Progenitor cell of endocrine pancreas (in vitro differentiated cells): Measurements from ENCODE around the gene GRWD1. TPM values are rescaled to one million over a fixed set of nuclear protein-coding genes. Genes with fewer than 3 reads are reported as not detected.

ENCODE experiments used
- DNase-seq: peaks from one replicate; pipeline ENCODE4 v3.0.0; 2021; ENCODE audit warnings: low spot score; ENCODE audit not compliant: unreplicated experiment
- H3K27ac Mint-ChIP-seq: 2 replicates; pipeline ENCODE4 v1.8.0; 2021; ENCODE audit warnings: mild to moderate bottlenecking, moderate library complexity, mixed read lengths
- H3K27me3 Mint-ChIP-seq: 2 replicates; pipeline ENCODE4 v1.8.0; 2021; ENCODE audit warnings: mixed read lengths
- H3K36me3 Mint-ChIP-seq: 2 replicates; pipeline ENCODE4 v1.8.0; 2022; ENCODE audit warnings: mixed read lengths; ENCODE audit not compliant: insufficient read depth
- H3K4me1 Mint-ChIP-seq: 2 replicates; pipeline ENCODE4 v1.8.0; 2021; ENCODE audit warnings: low read depth, mixed read lengths
- H3K4me3 Mint-ChIP-seq: 2 replicates; pipeline ENCODE4 v1.8.0; 2021; ENCODE audit warnings: low read depth, mild to moderate bottlenecking, moderate library complexity, mixed read lengths
- H3K9me3 Mint-ChIP-seq: 2 replicates; pipeline ENCODE4 v1.8.0; 2021; ENCODE audit warnings: low read depth, mixed read lengths
- total RNA-seq: library from RNA; stranded (reverse); gene quantifications from 2 replicates; pipeline ENCODE4 v1.2.1, GENCODE V29; 2021
- TF ChIP-seq, protein P1 (sequence below): fragments of 200-600 bp; sonication (generic); IDR thresholded peaks from one replicate; pipeline ENCODE4 v1.5.0; 2021; ENCODE audit warnings: antibody characterized with exemption, mild to moderate bottlenecking; ENCODE audit not compliant: unreplicated experiment

Gene GRWD1
- total RNA-seq, 1 donor from 2014 or later = 35.9 TPM

DNA sequence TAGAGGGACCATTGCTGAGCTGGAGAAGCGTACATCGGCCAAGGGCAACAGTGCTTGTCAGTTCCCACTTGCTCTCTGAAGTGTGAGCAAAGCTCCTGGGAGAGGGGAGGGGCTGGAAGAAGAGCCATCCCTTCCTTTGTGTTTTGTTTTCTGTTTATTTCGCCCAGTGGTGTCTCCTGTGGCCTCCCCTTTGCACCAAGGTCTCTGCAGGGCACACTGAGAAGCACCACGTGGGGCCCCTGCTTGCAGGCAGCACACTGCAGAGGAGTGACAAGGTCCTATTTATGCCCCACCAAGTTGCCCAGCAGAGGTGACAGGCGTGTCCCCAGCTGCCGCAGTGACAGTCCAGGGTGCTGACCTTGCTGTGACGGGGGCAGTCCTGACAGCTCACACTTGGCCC lies 28.4 kb upstream of the GRWD1 start:
- no peak overlapping the region for H3K4me3 Mint-ChIP-seq
- peak overlapping the region; percentile 57 for H3K27ac Mint-ChIP-seq
- H3K4me1 Mint-ChIP-seq = peaks cover 4% of the 10 kb centered on the region
- no peak for DNase-seq
- H3K9me3 Mint-ChIP-seq = no peaks in the 10 kb centered on the region
- TF ChIP-seq, protein P1, sequence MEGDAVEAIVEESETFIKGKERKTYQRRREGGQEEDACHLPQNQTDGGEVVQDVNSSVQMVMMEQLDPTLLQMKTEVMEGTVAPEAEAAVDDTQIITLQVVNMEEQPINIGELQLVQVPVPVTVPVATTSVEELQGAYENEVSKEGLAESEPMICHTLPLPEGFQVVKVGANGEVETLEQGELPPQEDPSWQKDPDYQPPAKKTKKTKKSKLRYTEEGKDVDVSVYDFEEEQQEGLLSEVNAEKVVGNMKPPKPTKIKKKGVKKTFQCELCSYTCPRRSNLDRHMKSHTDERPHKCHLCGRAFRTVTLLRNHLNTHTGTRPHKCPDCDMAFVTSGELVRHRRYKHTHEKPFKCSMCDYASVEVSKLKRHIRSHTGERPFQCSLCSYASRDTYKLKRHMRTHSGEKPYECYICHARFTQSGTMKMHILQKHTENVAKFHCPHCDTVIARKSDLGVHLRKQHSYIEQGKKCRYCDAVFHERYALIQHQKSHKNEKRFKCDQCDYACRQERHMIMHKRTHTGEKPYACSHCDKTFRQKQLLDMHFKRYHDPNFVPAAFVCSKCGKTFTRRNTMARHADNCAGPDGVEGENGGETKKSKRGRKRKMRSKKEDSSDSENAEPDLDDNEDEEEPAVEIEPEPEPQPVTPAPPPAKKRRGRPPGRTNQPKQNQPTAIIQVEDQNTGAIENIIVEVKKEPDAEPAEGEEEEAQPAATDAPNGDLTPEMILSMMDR = no peak
- no peaks in the 10 kb centered on the region for H3K27me3 Mint-ChIP-seq
- H3K36me3 Mint-ChIP-seq = no peaks in the 10 kb centered on the region

DNA sequence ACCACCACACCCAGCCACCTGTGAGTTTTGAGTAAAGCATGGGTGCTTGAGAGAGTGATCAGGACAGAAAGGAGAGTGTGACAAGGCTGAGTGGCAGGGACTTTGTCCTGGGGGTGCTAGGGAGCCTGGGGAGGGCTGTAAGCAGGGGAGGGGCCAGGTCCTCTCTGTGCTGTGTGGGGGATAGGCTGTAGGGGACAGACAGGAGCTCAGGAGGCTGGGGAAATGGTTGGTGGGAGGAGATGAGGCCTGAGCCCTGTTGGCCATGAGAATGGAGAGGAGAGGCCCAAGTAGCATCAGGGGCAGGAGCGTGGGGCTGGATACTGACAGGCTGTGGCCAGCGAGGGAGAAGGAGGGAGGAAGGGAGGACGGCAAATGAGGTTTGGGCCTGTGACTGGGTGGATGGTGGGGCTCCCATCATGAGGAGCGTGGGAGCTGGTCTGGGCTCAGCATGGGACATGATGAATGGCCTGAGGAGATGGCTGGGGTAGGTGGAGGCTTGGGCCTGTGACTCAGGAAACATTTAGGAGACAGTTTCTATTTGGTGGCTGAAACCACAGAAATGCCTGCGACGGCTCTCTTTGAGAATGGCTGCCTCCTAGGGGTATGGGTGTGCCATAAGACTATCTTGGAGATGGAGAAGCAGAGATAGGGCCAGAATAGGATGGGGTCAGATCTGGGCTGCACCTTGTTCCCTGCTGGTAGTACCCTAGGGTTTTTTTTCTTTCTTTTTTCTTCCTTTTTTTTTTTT lies 27.3 kb upstream of the GRWD1 start:
- Mint-ChIP-seq H3K4me1 (peaks cover 6% of the 10 kb centered on the region), H3K9me3 (no peaks in the 10 kb centered on the region), H3K4me3 (no peak overlapping the region)

DNA sequence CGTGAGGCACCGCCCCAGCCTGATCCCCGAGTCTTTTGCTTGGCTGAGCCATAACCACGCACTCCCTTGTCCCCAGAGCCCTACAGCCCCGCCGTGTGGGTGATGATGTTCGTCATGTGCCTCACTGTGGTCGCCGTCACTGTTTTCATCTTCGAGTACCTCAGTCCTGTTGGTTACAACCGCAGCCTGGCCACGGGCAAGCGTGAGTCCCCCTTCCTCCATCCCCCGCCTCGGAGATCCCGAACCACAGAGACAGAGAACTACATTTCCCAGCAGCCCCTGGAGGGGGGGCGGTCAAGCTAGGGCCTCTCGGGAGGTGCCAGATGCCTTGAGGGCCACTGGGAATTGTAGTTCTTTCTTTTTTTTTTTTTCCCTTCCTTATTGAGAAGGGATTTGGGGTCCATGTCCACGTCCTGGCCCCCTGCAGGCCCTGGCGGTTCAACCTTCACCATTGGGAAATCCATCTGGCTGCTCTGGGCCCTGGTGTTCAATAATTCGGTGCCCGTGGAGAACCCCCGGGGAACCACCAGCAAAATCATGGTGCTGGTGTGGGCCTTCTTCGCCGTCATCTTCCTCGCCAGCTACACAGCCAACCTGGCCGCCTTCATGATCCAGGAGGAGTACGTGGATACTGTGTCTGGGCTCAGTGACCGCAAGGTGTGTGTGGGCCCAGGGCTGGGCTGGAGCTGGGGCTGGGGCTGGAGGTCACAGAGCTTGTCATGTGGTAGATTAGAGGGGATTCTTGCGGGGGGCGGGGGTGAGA lies 26.4 kb upstream of the GRWD1 start:
- Mint-ChIP-seq H3K27ac (no peak overlapping the region), H3K4me1 (peaks cover 4% of the 10 kb centered on the region), H3K27me3 (no peaks in the 10 kb centered on the region), H3K9me3 (no peaks in the 10 kb centered on the region), H3K4me3 (no peak overlapping the region), H3K36me3 (no peaks in the 10 kb centered on the region)
- TF ChIP-seq, protein P1 = no peak
- DNase-seq = no peak

More for the DNA sequence above, 27.3 kb upstream of the GRWD1 start:
- TF ChIP-seq, protein P1 = no peak
- DNase-seq = no peak
- no peaks in the 10 kb centered on the region for H3K36me3 Mint-ChIP-seq
- H3K27me3 Mint-ChIP-seq = no peaks in the 10 kb centered on the region
- peak overlapping the region; percentile 64 for H3K27ac Mint-ChIP-seq

DNA sequence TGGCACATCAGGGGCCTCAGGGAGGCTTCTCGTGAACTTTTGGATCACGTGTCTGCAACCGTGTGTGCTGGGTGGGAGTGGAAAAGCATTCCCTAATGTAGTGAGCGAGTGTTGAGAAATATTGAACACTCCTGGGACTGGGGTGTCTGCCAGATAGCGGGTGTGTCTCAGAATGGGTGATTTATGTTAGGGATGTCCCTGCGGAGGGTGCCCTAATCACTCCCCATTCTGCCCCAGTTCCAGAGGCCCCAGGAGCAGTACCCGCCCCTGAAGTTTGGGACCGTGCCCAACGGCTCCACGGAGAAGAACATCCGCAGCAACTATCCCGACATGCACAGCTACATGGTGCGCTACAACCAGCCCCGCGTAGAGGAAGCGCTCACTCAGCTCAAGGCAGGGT lies 24.2 kb upstream of the GRWD1 start:
- Mint-ChIP-seq H3K4me3 (no peak overlapping the region), H3K36me3 (no peaks in the 10 kb centered on the region), H3K27me3 (no peaks in the 10 kb centered on the region), H3K9me3 (no peaks in the 10 kb centered on the region), H3K27ac (no peak overlapping the region), H3K4me1 (peaks cover 4% of the 10 kb centered on the region)
- TF ChIP-seq, protein P1 = no peak
- DNase-seq = no peak

DNA sequence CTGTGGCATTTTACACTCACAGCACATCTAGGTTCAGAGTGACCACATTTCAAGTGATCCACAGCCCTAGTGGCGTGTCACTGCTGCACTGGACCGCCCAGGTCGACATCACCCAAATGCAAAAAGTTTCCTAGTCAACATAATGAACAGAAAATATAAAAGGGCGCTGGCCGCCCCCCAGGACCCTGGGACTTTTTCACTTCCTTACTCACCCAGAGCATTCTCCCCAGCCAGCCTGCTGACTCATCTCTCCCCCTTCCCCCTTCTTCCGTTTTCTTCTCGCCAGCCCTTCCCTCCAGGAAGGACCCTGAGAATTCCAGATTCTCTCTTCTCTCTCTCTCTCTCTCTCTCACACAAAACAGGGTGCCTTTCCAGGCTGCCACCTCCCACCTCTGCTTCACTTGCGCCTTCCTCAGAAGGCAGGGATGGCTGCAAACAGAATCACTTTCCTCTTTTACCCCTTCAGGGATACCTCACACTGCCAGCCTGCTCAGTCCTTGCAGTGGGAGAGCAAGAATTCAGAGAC lies 21.0 kb upstream of the GRWD1 start:
- DNase-seq = no peak
- no peaks in the 10 kb centered on the region for H3K27me3 Mint-ChIP-seq
- H3K36me3 Mint-ChIP-seq = no peaks in the 10 kb centered on the region
- H3K4me3 Mint-ChIP-seq = no peak overlapping the region
- TF ChIP-seq, protein P1 = no peak
- H3K4me1 Mint-ChIP-seq = peaks cover 4% of the 10 kb centered on the region
- H3K27ac Mint-ChIP-seq = peak overlapping the region; percentile 46
- H3K9me3 Mint-ChIP-seq = no peaks in the 10 kb centered on the region
